GM12878 (cell line): ENCODE results near the gene GAB3. TPM values are rescaled to one million over a fixed set of nuclear protein-coding genes. Genes with fewer than 3 reads are reported as not detected.

Source experiments
- ATAC-seq: fragments of 200-7000 bp; cut with Tn5 transposase; 3 replicates; pipeline ENCODE4 v1.9.1; 2020; ENCODE audit warnings: mild to moderate bottlenecking, moderate library complexity
- BruUV-seq: library from RNA; stranded (reverse); fragments of 400-500 nt; replicated peaks from 2 replicates; lab custom pipeline; 2021; lab: Mats Ljungman, UMichigan
- CTCF ChIA-PET: fragments of 300-600 bp; sonication (Branson Sonifier 250); formaldehyde crosslinking; extraction: SDS; loops from one replicate; lab custom pipeline; 2021; ENCODE audit warnings: inconsistent platforms; lab: Yijun Ruan, JAX
- POLR2A ChIA-PET: fragments of 350-600 bp; formaldehyde crosslinking; extraction: SDS; loops from one replicate; lab custom pipeline; 2021; ENCODE audit warnings: inconsistent platforms; lab: Charles Lee
- RAD21 ChIA-PET: fragments of 300-600 bp; sonication (Branson Sonifier 250); formaldehyde crosslinking; loops from one replicate; lab custom pipeline; 2023; ENCODE audit warnings: antibody characterized with exemption; ENCODE audit not compliant: unreplicated experiment; lab: Charles Lee
- SMC1A ChIA-PET: fragments of 300-600 bp; sonication (Branson Sonifier 250); formaldehyde crosslinking; loops from one replicate; lab custom pipeline; 2023; ENCODE audit not compliant: unreplicated experiment, uncharacterized antibody; lab: Charles Lee
- DNase-seq: peaks from one replicate; pipeline ENCODE4 v3.0.0-alpha.2; 2011; ENCODE audit warnings: low read depth, low spot score
- FAIRE-seq: peaks from 3 replicates; lab custom pipeline; 2011; peaks lifted over from hg19 to GRCh38; lab: Jason Lieb, UNC
- H2AFZ ChIP-seq: 2 replicates; pipeline ENCODE4 v1.6.0; 2011; ENCODE audit warnings: low read depth, low read length, control low read depth; ENCODE audit not compliant: control insufficient read depth
- H3K27ac ChIP-seq: 2 replicates; pipeline ENCODE4 v1.5.1; 2011; ENCODE audit warnings: control low read depth; ENCODE audit not compliant: control insufficient read depth, insufficient read depth
- H3K27me3 ChIP-seq, 2 experiments: replicated peaks in 1 of 2; 2 replicates each; pipeline versions ENCODE4 v1.6.0 to v1.6.1; 2011; ENCODE audit warnings: low read length in 1 of 2; ENCODE audit not compliant: control insufficient read depth in 2 of 2, insufficient read depth in 2 of 2
- H3K36me3 ChIP-seq, 2 experiments: 2 replicates each; pipeline ENCODE4 v1.5.1; 2011; ENCODE audit warnings: low read length in 1 of 2; ENCODE audit not compliant: control insufficient read depth in 2 of 2, insufficient read depth in 2 of 2
- H3K4me1 ChIP-seq: 2 replicates; pipeline ENCODE4 v1.6.1; 2011; ENCODE audit warnings: mild to moderate bottlenecking, low read length, moderate library complexity, mixed read lengths; ENCODE audit not compliant: control insufficient read depth, insufficient read depth
- H3K4me2 ChIP-seq: 2 replicates; pipeline ENCODE4 v1.6.0; 2011; ENCODE audit warnings: control low read depth; ENCODE audit not compliant: control insufficient read depth, insufficient read depth
- H3K4me3 ChIP-seq: fragments of 200-600 bp; sonication (generic); 2 replicates; pipeline ENCODE4 v1.5.1; 2016
- H3K79me2 ChIP-seq: 2 replicates; pipeline ENCODE4 v1.6.0; 2011; ENCODE audit warnings: low read length; ENCODE audit not compliant: control insufficient read depth, insufficient read depth
- H3K9ac ChIP-seq: 2 replicates; pipeline ENCODE4 v1.8.0; 2011; ENCODE audit warnings: low read length, control low read depth, mixed read lengths; ENCODE audit not compliant: control insufficient read depth, insufficient read depth
- H3K9me3 ChIP-seq: replicated peaks from 3 replicates; pipeline ENCODE4 v1.5.1; 2011; ENCODE audit warnings: mild to moderate bottlenecking, low read length; ENCODE audit not compliant: control insufficient read depth, insufficient read depth
- H4K20me1 ChIP-seq: 2 replicates; pipeline ENCODE4 v1.6.0; 2011; ENCODE audit not compliant: control insufficient read depth, insufficient read depth
- EED ChIP-seq: sonication (generic); IDR thresholded peaks from 2 replicates; pipeline ENCODE4 v1.6.1; 2016; ENCODE audit warnings: antibody characterized with exemption, low read depth
- ETV6 ChIP-seq, 2 experiments: fragments of 450-650 bp in 1 of 2; IDR thresholded peaks in 1 of 2; conservative IDR thresholded peaks in 1 of 2; 2 replicates each; pipeline ENCODE4 v1.6.1; 2014; ENCODE audit warnings: antibody characterized with exemption in 1 of 2, borderline replicate concordance in 1 of 2, low read depth in 1 of 2, mild to moderate bottlenecking in 1 of 2, moderate library complexity in 1 of 2
- IRF3 ChIP-seq: fragments of 450-650 bp; IDR thresholded peaks from 2 replicates; pipeline ENCODE4 v1.6.1; 2014; ENCODE audit warnings: mild to moderate bottlenecking
- JUND ChIP-seq: IDR thresholded peaks from 2 replicates; pipeline ENCODE4 v1.6.1; 2012; ENCODE audit warnings: low read depth, mild to moderate bottlenecking, low read length, improper control_type of control experiment, moderate library complexity
- PRDM15 ChIP-seq: fragments of 450-650 bp; formaldehyde crosslinking; IDR thresholded peaks from 2 replicates; pipeline ENCODE4 v1.4.0; 2020; ENCODE audit warnings: mild to moderate bottlenecking, moderate library complexity
- RUNX3 ChIP-seq: IDR thresholded peaks from 2 replicates; pipeline ENCODE4 v1.6.1; 2012; ENCODE audit warnings: low read length, inconsistent platforms
- WGBS: methylation state at CpG from one replicate; pipeline ENCODE4 v1.1.6; 2016; ENCODE audit warnings: low lambda C conversion rate; ENCODE audit not compliant: insufficient replicate concordance, insufficient coverage; ENCODE audit errors: missing lambda C conversion rate; 5-methylcytosine and 5-hydroxymethylcytosine counted together
- in situ Hi-C: fragments of 300-500 bp; cut with MboI; formaldehyde crosslinking; loops from 9 replicates; pipeline ENCODE4 v1.14.3; 2018; ENCODE audit warnings: mixed read lengths
- intact Hi-C: fragments of 100-400 bp; cut with micrococcal nuclease; formaldehyde crosslinking; loops from one replicate; pipeline ENCODE4 v1.14.2; 2022; ENCODE audit not compliant: unreplicated experiment
- polyA plus RNA-seq, 11 experiments: library from polyadenylated mRNA; depleted of rRNA in 4 of 11; unstranded in 6 of 11; stranded (reverse) in 5 of 11; fragments of >200 nt; fragmentation: Nextera tagmentation in 4 of 11; fragmentation: Illumina TruSeq in 1 of 11; extraction: Ambion mirVana in 4 of 11; extraction: Trizol in 1 of 11; gene quantifications; 1 replicate in 1 of 11; 2 replicates in 10 of 11; pipeline versions ENCODE4 v1.2.1 to v1.2.3, GENCODE V29; 2011 to 2016; ENCODE audit warnings: inconsistent platforms in 2 of 11, missing spikeins in 2 of 11, low read depth in 1 of 11
- total RNA-seq, 4 experiments: library from RNA; depleted of rRNA in 3 of 4; stranded (reverse); fragments of >200 nt in 3 of 4; fragmentation: Illumina TruSeq in 1 of 4; extraction: Trizol in 1 of 4; gene quantifications; 2 replicates each; pipeline versions ENCODE4 v1.2.1 to v1.2.3, GENCODE V29; 2013 to 2021

The GAB3 gene
- total and polyA plus RNA-seq, 10 of the 15 experiments (the other 5 are each of a cell fraction or from before 2014, with no cell fraction given), result 0.10 to 2.0 (median 0.85) TPM

GRCh38 chrX:154717824-154718223, 33.1 kb downstream of the GAB3 start:
- TF ChIP-seq PRDM15 (no peak), EED (0 out of 2 replicates have a peak, but pooled peaks have one; percentile 18), IRF3 (no peak), JUND (no peak), ETV6 (conservative IDR thresholded peaks at IDR 0.05 in 1 of 2, IDR thresholded peaks at IDR 0.05 in 1 of 2; ENCODE audit: borderline replicate concordance in 1 of 2, low read depth in 1 of 2) (peak in 1 of 2 experiments; percentile 32; a peak in 1 of 4 replicates), RUNX3 (peak; percentile 63)
- Histone ChIP-seq H3K4me3 (no peak overlapping the region), H2AFZ (no peak overlapping the region), H3K36me3 (no peaks in the 10 kb centered on the region), H3K27me3 (no peaks in the 10 kb centered on the region), H3K27ac (no peak overlapping the region), H3K4me1 (peaks cover 21% of the 10 kb centered on the region), H3K79me2 (no peaks in the 10 kb centered on the region), H3K9me3 (no peaks in the 10 kb centered on the region; the same call in 2 of the 3 replicates), H3K9ac (no peak overlapping the region), H4K20me1 (no peaks in the 10 kb centered on the region), H3K4me2 (no peak overlapping the region)
- 36% methylated on average over 7 of the region's 7 CpGs for WGBS
- in situ Hi-C loops, result no loop called here
- ChIA-PET CTCF (interaction anchor here (0.6 to 1.6 kb wide), 2 partner anchors 30 to 32 kb away, joined by 3 to 13 read pairs; no protein-coding TSS in a partner anchor), RAD21 (interaction anchor here (2.4 kb wide), 1 partner anchor 31 kb away, joined by 10 read pairs; no protein-coding TSS in a partner anchor), SMC1A (interaction anchor here (1.1 to 2.1 kb wide), 3 partner anchors 17 to 122 kb away, joined by 3 to 7 read pairs (median 3); no protein-coding TSS in a partner anchor), POLR2A (no interaction called here)
- BruUV-seq, result no TSS peak
- no peak for FAIRE-seq
- intact Hi-C loops, result loop anchor here (5.0 kb wide), 1 partner anchor 124 kb away; no protein-coding TSS in a partner anchor
- DNase-seq, result no peak
- ATAC-seq, result no peak
